ENCODE results near the gene NEU3.
"Not testable (repeated sequence)": the region's sequence is repeated elsewhere in the genome, so short reads cannot be mapped to it uniquely, and the experiment has no call there.

NEU3 gene

DNA sequence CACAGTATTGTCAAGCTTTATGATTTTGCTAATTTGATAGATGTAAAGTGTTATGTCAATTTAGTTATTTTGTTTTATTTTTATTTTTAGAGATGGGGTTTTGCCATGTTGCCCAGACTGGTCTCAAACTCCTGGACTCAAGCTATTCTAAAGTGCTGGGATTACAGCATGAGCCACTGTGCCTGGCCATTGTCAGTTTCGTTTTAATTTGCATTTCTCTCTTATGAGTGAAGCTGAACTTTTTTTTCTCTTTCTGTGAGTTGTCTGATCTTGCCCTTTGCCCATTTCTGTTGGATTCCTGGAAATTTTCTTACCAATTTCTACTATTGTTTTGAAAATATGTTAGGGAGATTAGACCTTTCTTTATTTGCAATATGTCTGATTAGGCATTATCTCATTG, 15.5 kb downstream of the NEU3 start:
- DNase-seq (ENCODE audit: insufficient read length, low spot score), result no peak
- FAIRE-seq, result no peak
- TF ChIP-seq POLR2AphosphoS5 (IDR thresholded peaks at IDR 0.05; ENCODE audit: low read depth, low read length) (no peak), PAX5 (IDR thresholded peaks at IDR 0.05; ENCODE audit: insufficient read depth, low read length, severe bottlenecking) (no peak), SPI1 (IDR thresholded peaks at IDR 0.05; ENCODE audit: low read depth, low read length) (no peak), TAF1 (IDR thresholded peaks at IDR 0.05; ENCODE audit: low read depth, low read length) (no peak), POU2F2 (IDR thresholded peaks at IDR 0.05; ENCODE audit: low read depth, low read length) (no peak), POLR2A (IDR thresholded peaks at IDR 0.05; ENCODE audit: low read depth, low read length) (no peak)

DNA sequence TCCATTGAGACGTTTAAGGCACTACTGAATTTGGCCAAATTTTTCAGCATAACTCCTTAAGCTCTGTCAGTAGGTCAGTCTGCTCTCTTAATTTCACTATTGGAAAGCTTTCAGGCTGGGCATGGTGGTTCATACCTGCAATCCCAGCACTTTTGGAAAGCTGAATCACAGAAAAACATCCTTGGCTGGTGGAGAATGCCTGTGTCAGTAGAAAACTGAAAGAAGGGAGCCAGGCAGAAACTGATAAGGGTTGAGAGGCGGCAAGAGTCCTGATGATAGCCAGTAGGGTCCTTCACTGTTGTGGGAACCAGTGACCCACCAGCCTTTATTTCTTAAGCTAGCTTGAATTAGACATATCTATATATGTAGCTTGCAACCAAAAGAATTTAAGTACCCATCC, 22.6 kb downstream of the NEU3 start:
- no peak for FAIRE-seq
- DNase-seq (ENCODE audit: insufficient read length, low spot score), result no peak
- TF ChIP-seq SPI1 (IDR thresholded peaks at IDR 0.05; ENCODE audit: low read depth, low read length) (no peak), PAX5 (IDR thresholded peaks at IDR 0.05; ENCODE audit: insufficient read depth, low read length, severe bottlenecking) (no peak), POLR2AphosphoS5 (IDR thresholded peaks at IDR 0.05; ENCODE audit: low read depth, low read length) (no peak), POU2F2 (IDR thresholded peaks at IDR 0.05; ENCODE audit: low read depth, low read length) (no peak), TAF1 (IDR thresholded peaks at IDR 0.05; ENCODE audit: low read depth, low read length) (no peak), POLR2A (IDR thresholded peaks at IDR 0.05; ENCODE audit: low read depth, low read length) (no peak)

DNA sequence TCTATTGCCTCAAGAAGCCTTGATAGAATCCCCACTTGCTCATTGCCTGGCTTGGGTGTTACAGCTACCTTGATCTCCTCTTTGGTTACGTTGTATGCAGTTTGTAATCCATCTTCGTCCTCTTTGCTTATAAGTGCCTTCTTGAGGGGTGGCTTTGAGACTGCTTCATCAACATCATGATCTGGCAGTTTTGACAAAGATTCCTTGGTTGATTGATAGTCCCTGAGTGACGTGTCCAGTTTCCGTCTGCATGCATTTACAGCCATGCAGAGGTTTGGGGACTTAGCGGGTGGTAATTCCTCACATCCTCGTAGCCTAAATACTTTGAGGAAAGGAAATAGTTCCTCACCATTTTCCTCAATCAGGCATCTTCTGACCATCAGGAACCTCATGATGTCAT, 23.1 kb downstream of the NEU3 start:
- FAIRE-seq (no peak), DNase-seq (ENCODE audit: insufficient read length, low spot score) (no peak)
- no peak for TF ChIP-seq PAX5 (IDR thresholded peaks at IDR 0.05; ENCODE audit: insufficient read depth, low read length, severe bottlenecking)
- TF ChIP-seq POU2F2 (IDR thresholded peaks at IDR 0.05; ENCODE audit: low read depth, low read length), result no peak
- no peak for TF ChIP-seq POLR2AphosphoS5 (IDR thresholded peaks at IDR 0.05; ENCODE audit: low read depth, low read length)
- no peak for TF ChIP-seq SPI1 (IDR thresholded peaks at IDR 0.05; ENCODE audit: low read depth, low read length)
- TF ChIP-seq POLR2A (IDR thresholded peaks at IDR 0.05; ENCODE audit: low read depth, low read length), result no peak
- no peak for TF ChIP-seq TAF1 (IDR thresholded peaks at IDR 0.05; ENCODE audit: low read depth, low read length)

DNA sequence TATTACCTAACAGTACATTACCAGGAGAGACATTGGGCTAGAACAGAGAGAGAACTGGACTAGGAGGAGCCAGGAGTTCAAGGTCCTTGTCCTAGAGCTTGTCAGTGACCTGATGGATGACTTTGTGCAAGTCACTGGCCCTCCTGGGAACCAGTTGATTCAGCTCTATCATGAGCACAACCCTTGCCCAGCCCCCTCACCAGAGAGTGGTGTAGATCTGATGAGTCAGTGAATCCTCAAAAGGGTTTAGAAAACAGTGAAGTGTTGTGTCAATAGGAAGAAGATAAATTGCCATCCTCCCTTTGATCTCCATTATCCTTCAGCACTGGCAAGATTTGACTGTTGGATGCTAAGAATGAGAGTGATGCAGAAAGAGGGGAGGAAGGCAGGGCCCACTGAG, 24.3 kb downstream of the NEU3 start:
- DNase-seq (ENCODE audit: insufficient read length, low spot score) (no peak), FAIRE-seq (no peak)
- no peak for TF ChIP-seq SPI1 (IDR thresholded peaks at IDR 0.05; ENCODE audit: low read depth, low read length)
- TF ChIP-seq POU2F2 (IDR thresholded peaks at IDR 0.05; ENCODE audit: low read depth, low read length), result no peak
- TF ChIP-seq PAX5 (IDR thresholded peaks at IDR 0.05; ENCODE audit: insufficient read depth, low read length, severe bottlenecking), result no peak
- TF ChIP-seq TAF1 (IDR thresholded peaks at IDR 0.05; ENCODE audit: low read depth, low read length), result no peak
- TF ChIP-seq POLR2AphosphoS5 (IDR thresholded peaks at IDR 0.05; ENCODE audit: low read depth, low read length), result no peak
- TF ChIP-seq POLR2A (IDR thresholded peaks at IDR 0.05; ENCODE audit: low read depth, low read length), result no peak

DNA sequence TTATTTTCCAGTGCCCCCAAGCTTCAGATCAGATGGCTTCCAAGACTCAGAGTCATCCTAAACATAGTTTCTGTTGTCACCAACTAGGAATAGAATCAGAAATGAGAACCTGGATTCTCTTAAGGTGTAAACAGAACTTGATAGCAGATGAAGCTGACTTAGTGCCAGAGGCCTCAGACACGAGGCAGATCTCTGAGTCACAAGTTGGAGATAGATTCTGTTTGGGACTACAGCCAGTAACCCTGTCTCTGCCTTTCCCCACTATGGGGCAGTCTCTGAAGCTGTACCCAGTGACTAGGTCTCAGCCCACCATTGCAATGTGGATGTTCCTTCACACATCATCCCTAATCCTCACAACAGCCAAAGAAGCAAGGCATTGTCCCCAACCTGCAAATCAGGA, 25.4 kb downstream of the NEU3 start:
- DNase-seq (ENCODE audit: insufficient read length, low spot score) (no peak), FAIRE-seq (no peak)
- TF ChIP-seq POLR2A (IDR thresholded peaks at IDR 0.05; ENCODE audit: low read depth, low read length) (no peak), SPI1 (IDR thresholded peaks at IDR 0.05; ENCODE audit: low read depth, low read length) (no peak), POU2F2 (IDR thresholded peaks at IDR 0.05; ENCODE audit: low read depth, low read length) (no peak), POLR2AphosphoS5 (IDR thresholded peaks at IDR 0.05; ENCODE audit: low read depth, low read length) (no peak), PAX5 (IDR thresholded peaks at IDR 0.05; ENCODE audit: insufficient read depth, low read length, severe bottlenecking) (no peak), TAF1 (IDR thresholded peaks at IDR 0.05; ENCODE audit: low read depth, low read length) (no peak)

DNA sequence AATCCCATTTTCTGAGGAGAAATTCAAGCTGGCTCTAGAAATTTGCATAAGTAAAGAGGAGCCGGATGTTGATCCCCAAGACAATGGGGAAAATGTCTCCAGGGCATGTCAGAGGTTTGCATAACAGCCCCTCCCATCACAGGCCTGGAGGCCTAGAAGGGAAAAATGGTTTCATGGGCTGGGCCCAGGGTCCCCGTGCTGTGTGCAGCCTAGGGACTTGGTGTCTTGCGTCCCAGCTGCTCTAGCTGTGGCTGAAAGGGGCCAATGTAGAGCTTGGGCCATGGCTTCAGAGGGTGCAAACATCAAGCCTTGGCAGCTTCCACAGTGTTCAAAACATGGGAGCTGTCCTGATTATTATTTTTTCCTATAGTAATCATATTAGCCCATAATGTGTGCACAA, 30.5 kb downstream of the NEU3 start:
- FAIRE-seq; DNase-seq (ENCODE audit: insufficient read length, low spot score): not testable (repeated sequence)

DNA sequence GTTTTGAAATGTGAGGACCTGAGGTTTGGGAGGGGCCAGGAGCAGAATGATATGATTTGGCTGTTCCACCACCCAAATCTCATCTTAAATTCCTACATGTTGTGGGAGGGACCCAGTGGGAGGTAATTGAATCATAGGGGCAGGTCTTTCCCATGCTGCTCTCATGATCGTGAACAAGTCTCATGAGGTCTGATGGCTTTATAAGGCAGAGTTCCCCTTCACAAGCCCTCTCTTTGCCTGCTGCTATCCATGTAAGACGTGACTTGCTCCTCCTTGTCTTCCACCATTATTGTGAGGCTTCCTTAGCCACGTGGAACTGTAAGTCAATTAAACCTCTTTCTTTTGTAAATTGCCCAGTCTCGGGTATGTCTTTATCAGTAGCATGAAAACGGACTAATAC, 31.6 kb downstream of the NEU3 start:
- DNase-seq (ENCODE audit: insufficient read length, low spot score); FAIRE-seq: not testable (repeated sequence)

DNA sequence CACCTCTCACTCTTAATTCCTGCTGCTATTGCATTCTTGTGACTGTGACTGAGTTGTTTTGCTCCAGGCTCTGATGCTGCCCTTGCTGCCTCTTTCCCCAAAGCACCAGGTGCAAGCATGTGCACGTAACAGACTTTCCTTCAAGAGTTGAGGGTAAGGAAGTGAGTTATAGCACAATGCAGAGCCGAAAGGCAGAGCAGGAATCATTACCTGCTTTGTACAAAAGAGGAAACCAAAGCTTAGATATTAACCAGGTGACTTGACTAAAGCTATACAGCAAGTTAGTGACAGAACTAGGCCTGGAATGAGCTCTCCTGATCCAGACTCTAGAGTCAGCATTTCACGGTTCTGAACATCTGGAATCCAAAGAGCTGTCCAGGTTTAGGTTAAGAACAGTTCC, 33.6 kb downstream of the NEU3 start:
- FAIRE-seq (no peak), DNase-seq (ENCODE audit: insufficient read length, low spot score) (no peak)
- TF ChIP-seq POLR2A (IDR thresholded peaks at IDR 0.05; ENCODE audit: low read depth, low read length) (no peak), POLR2AphosphoS5 (IDR thresholded peaks at IDR 0.05; ENCODE audit: low read depth, low read length) (no peak), POU2F2 (IDR thresholded peaks at IDR 0.05; ENCODE audit: low read depth, low read length) (no peak), SPI1 (IDR thresholded peaks at IDR 0.05; ENCODE audit: low read depth, low read length) (no peak), PAX5 (IDR thresholded peaks at IDR 0.05; ENCODE audit: insufficient read depth, low read length, severe bottlenecking) (no peak), TAF1 (IDR thresholded peaks at IDR 0.05; ENCODE audit: low read depth, low read length) (no peak)

DNA sequence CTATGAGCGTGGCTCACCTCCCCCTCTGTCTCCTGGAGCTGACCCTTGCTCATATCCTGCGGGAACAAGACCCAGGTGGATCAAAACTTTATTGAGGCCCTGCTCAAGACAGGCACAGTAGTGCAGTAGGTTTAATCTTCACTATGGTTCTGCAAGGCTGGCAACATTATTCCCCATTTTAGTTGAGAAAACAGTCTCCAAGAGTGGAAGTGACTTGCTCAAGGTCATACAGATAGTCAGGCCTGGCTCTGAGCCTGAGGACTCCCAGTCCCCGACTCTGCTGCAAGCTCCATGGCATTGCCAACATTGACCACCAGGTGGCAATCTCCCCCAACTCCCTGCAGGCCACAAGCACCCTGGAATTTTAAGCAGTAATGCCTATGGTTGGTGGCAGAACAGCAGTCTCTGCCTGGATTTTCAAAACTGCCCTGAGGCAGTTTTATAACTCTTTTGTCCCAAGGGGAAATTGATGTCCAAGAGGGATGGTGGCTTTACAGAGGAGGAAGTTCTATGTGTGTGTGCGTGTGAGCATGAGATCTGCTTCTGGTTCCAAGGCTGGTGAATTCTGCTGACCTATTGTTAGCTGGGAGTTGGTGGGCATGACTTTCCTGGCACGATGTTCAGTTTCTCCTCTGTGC, 34.1 kb downstream of the NEU3 start:
- FAIRE-seq (peak; percentile 88), DNase-seq (ENCODE audit: insufficient read length, low spot score) (peak; percentile 55)
- TF ChIP-seq SPI1 (IDR thresholded peaks at IDR 0.05; ENCODE audit: low read depth, low read length) (no peak), POU2F2 (IDR thresholded peaks at IDR 0.05; ENCODE audit: low read depth, low read length) (no peak), TAF1 (IDR thresholded peaks at IDR 0.05; ENCODE audit: low read depth, low read length) (no peak), POLR2AphosphoS5 (IDR thresholded peaks at IDR 0.05; ENCODE audit: low read depth, low read length) (no peak)

DNA sequence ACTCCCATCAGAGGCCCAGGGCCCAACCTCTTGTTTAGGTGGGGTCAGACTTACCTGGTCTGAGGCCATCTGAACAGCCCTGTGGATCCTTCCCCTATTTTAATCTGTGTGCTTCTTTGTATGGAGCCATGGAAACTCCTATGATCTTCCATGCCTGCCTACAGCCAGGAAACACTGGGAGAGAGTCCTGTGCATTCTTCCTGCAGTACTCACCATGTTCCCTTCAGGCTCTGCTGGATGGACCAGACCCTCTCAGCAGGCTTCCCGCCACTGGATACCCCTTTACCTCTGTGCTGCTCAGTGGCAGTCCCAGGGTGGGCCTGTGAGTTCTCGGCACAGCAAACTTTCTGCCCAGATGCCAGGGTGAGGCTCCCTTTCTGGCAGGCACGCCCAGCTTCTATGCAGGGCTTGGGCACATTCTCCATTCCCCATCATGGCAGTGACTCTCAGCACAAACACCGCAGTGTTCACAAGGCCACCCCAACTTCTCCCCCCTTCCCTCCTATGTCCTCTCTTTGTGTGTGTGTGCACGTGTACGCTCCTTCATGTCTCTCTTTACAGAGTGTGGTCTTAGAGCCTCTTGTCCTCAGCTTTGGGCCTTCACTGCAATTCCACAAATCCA, 34.8 kb downstream of the NEU3 start:
- TF ChIP-seq POLR2A (IDR thresholded peaks at IDR 0.05; ENCODE audit: low read depth, low read length) (no peak), TAF1 (IDR thresholded peaks at IDR 0.05; ENCODE audit: low read depth, low read length) (no peak), POU2F2 (IDR thresholded peaks at IDR 0.05; ENCODE audit: low read depth, low read length) (no peak), POLR2AphosphoS5 (IDR thresholded peaks at IDR 0.05; ENCODE audit: low read depth, low read length) (no peak), PAX5 (IDR thresholded peaks at IDR 0.05; ENCODE audit: insufficient read depth, low read length, severe bottlenecking) (no peak), SPI1 (IDR thresholded peaks at IDR 0.05; ENCODE audit: low read depth, low read length) (no peak)
- DNase-seq (ENCODE audit: insufficient read length, low spot score) (no peak), FAIRE-seq (no peak)

Measured in GM12891 (cell line).